Measurements from ENCODE around the gene MIPOL1. TPM values are rescaled to one million over a fixed set of nuclear protein-coding genes. Genes with fewer than 3 reads are reported as not detected.

Gene MIPOL1
- total RNA-seq, 2 experiments from 2014 or later = not detected

DNA sequence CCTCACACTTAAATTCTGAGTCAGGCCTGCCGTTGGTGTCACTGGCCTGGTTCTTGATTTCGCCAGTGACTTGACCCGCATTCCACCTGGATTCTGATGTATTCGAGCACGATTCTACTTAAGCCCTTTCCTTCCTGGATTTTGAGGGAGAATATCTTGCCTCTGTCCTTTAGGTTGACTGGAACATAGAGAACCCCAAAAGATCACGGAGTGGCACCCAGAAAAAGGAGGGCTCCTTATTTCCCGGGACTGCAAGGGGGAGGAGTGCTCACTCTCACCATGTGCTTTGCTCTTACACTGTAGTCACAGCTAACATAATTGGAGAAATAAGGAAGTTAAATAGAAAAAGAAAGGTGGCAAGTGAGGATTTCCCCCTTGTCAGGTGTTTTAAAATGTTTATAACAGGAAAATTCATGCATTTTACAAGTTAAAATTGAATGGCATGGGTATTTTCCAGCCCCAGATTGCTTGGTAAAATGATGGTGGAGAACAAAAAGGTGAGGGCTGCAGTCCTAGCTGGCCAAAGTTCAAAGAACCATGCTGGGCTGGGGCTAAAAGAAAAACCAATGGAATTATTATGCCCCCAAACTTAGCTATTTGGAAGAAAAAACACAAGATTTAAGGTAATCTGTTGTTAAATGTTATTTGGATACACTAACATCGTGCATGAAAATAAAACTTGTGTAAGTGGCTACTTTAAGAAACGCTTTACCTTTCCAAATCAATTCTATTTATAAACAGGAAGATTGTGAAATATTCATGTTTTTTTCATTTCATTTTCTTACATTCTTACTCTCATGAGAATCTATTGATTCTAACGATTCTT is 388.4 kb downstream of the MIPOL1 start:
- Histone ChIP-seq H3K4me2 (ENCODE audit: low read length) (no peak overlapping the region), H3K79me2 (ENCODE audit: insufficient read depth, low read depth, low read length) (no peaks in the 10 kb centered on the region), H3K36me3 (ENCODE audit: insufficient read depth, low read length) (no peaks in the 10 kb centered on the region), H3K4me1 (ENCODE audit: insufficient read depth, low read length, poor library complexity, severe bottlenecking) (no peaks in the 10 kb centered on the region), H3K27ac (ENCODE audit: low read depth, low read length, poor library complexity, severe bottlenecking) (no peak overlapping the region), H3K4me3 (ENCODE audit: low read depth, low read length, poor library complexity, severe bottlenecking) (no peak overlapping the region), H2AFZ (ENCODE audit: low read length) (no peak overlapping the region), H3K9me3 (ENCODE audit: low read length) (no peaks in the 10 kb centered on the region), H3K9me2 (ENCODE audit: insufficient read depth, low read length) (no peaks in the 10 kb centered on the region), H4K20me1 (ENCODE audit: insufficient read depth, low read length) (no peaks in the 10 kb centered on the region)
- intact Hi-C loops (cut with micrococcal nuclease; ENCODE audit: unreplicated experiment) = no loop called here
- no peak for DNase-seq (ENCODE audit: low spot score)
- no peak for TF ChIP-seq EZH2phosphoT487 (IDR thresholded peaks at IDR 0.05; ENCODE audit: borderline replicate concordance, low read depth, low read length)
- TF ChIP-seq, protein P1, sequence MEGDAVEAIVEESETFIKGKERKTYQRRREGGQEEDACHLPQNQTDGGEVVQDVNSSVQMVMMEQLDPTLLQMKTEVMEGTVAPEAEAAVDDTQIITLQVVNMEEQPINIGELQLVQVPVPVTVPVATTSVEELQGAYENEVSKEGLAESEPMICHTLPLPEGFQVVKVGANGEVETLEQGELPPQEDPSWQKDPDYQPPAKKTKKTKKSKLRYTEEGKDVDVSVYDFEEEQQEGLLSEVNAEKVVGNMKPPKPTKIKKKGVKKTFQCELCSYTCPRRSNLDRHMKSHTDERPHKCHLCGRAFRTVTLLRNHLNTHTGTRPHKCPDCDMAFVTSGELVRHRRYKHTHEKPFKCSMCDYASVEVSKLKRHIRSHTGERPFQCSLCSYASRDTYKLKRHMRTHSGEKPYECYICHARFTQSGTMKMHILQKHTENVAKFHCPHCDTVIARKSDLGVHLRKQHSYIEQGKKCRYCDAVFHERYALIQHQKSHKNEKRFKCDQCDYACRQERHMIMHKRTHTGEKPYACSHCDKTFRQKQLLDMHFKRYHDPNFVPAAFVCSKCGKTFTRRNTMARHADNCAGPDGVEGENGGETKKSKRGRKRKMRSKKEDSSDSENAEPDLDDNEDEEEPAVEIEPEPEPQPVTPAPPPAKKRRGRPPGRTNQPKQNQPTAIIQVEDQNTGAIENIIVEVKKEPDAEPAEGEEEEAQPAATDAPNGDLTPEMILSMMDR (conservative IDR thresholded peaks at IDR 0.05; ENCODE audit: low read length) = no peak
- no TSS peak for BruUV-seq (replicated peaks)
- POLR2A ChIA-PET = interaction anchor here (1.1 kb wide), 1 partner anchor 14 kb away, joined by 3 read pairs; no protein-coding TSS in a partner anchor
- CTCF ChIA-PET (ENCODE audit: unreplicated experiment) = no interaction called here

DNA sequence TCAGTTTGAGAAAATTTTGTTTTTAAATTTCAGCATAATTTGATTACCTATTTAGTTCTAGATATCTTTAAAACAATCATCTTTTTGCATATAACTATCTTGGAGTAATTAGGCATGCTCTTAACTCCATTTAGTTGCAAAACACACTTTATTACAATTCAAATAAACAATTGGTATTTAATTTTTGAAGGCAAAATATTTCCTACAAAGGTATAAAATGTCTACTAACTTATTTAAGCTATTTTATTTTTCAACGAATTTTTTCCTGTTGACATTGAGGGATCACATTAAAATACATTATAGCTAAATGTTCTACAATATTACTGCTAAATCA is 389.0 kb downstream of the MIPOL1 start:
- no TSS peak for BruUV-seq (replicated peaks)
- H3K79me2 ChIP-seq (ENCODE audit: insufficient read depth, low read depth, low read length) = no peaks in the 10 kb centered on the region
- CTCF ChIA-PET (ENCODE audit: unreplicated experiment) = no interaction called here

More for the DNA sequence above, 389.0 kb downstream of the MIPOL1 start:
- Histone ChIP-seq H4K20me1 (ENCODE audit: insufficient read depth, low read length) (no peaks in the 10 kb centered on the region), H3K9me2 (ENCODE audit: insufficient read depth, low read length) (no peaks in the 10 kb centered on the region), H3K27ac (ENCODE audit: low read depth, low read length, poor library complexity, severe bottlenecking) (no peak overlapping the region), H2AFZ (ENCODE audit: low read length) (no peak overlapping the region), H3K9me3 (ENCODE audit: low read length) (no peaks in the 10 kb centered on the region), H3K36me3 (ENCODE audit: insufficient read depth, low read length) (no peaks in the 10 kb centered on the region), H3K4me2 (ENCODE audit: low read length) (no peak overlapping the region), H3K4me1 (ENCODE audit: insufficient read depth, low read length, poor library complexity, severe bottlenecking) (no peaks in the 10 kb centered on the region), H3K4me3 (ENCODE audit: low read depth, low read length, poor library complexity, severe bottlenecking) (no peak overlapping the region)
- DNase-seq (ENCODE audit: low spot score) = no peak
- POLR2A ChIA-PET = no interaction called here
- intact Hi-C loops (cut with micrococcal nuclease; ENCODE audit: unreplicated experiment) = no loop called here
- no peak for TF ChIP-seq EZH2phosphoT487 (IDR thresholded peaks at IDR 0.05; ENCODE audit: borderline replicate concordance, low read depth, low read length)
- TF ChIP-seq, protein P1 (conservative IDR thresholded peaks at IDR 0.05; ENCODE audit: low read length) = no peak
